Endothelial cell of umbilical vein (primary cell): Measurements from ENCODE around the gene DDX10.

Experiments
- CTCF ChIP-seq, 2 donors: IDR thresholded peaks; 1 replicate in 1 of 2; 2 replicates in 1 of 2; pipeline ENCODE4 v1.5.1; 2011; ENCODE audit warnings: low read length in 2 of 2, mild to moderate bottlenecking in 2 of 2, moderate library complexity in 2 of 2, control low read depth in 1 of 2, inconsistent platforms in 1 of 2, low read depth in 1 of 2; ENCODE audit not compliant: insufficient read depth in 1 of 2; ENCODE audit errors: extremely low read depth in 1 of 2
- EZH2 ChIP-seq: IDR thresholded peaks from 2 replicates; pipeline ENCODE4 v1.6.1; 2012; ENCODE audit warnings: borderline replicate concordance, low read depth, mild to moderate bottlenecking, moderate library complexity, low read length, inconsistent platforms; ENCODE audit not compliant: severe bottlenecking
- GATA2 ChIP-seq: IDR thresholded peaks from 2 replicates; pipeline ENCODE4 v1.7.0; 2011; ENCODE audit warnings: low read depth, mild to moderate bottlenecking, moderate library complexity, mixed read lengths, low read length; ENCODE audit not compliant: insufficient read length, insufficient read depth
- JUN ChIP-seq: IDR thresholded peaks from 2 replicates; pipeline ENCODE4 v1.6.1; 2011; ENCODE audit warnings: borderline replicate concordance, low read depth; ENCODE audit not compliant: insufficient read length, insufficient read depth
- MYC ChIP-seq: IDR thresholded peaks from one replicate; pipeline ENCODE4 v1.6.1; 2011; ENCODE audit warnings: mild to moderate bottlenecking, low read depth, low read length
- POLR2A ChIP-seq: IDR thresholded peaks from 2 replicates; pipeline ENCODE4 v1.6.1; 2012; ENCODE audit warnings: low read depth, mild to moderate bottlenecking, control low read depth, low read length
- POLR2AphosphoS5 ChIP-seq: IDR thresholded peaks from 2 replicates; pipeline ENCODE4 v1.6.1; 2012; ENCODE audit warnings: low read depth, mild to moderate bottlenecking, control low read depth, low read length, moderate library complexity; ENCODE audit not compliant: insufficient read depth

DNA sequence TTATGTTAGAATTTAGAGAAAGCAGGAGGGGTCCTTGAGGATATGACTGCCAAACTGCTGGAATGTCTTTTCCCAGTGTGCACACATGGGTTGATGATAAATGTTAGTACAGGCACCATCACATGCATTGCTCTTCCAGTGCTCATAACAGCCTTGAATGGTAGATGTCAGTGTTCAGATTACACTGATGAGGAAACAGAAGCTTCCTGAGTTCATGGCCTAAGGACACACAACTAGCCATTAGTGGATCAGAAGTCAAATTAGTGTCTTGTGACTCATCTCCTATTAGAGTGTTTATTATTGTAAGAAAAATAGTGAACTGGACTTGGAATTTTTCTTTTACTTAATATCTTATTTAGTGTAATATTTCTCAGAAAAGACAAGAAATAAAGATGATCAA lies 241.5 kb downstream of the DDX10 start:
- TF ChIP-seq EZH2: no peak
- no peak for TF ChIP-seq CTCF (IDR thresholded peaks at IDR 0.05; ENCODE audit: extremely low read depth in 1 of 2, insufficient read depth in 1 of 2, low read depth in 1 of 2, low read length in 2 of 2)
- TF ChIP-seq POLR2AphosphoS5: peak; percentile 98
- TF ChIP-seq MYC: peak; percentile 68
- TF ChIP-seq JUN: peak; percentile 98
- TF ChIP-seq GATA2: peak; percentile 97
- TF ChIP-seq POLR2A: peak; percentile 86
